ENCODE results near the gene RIN3.
"Not testable (repeated sequence)": the region's sequence is repeated elsewhere in the genome, so short reads cannot be mapped to it uniquely, and the experiment has no call there.

The RIN3 gene

GRCh38 chr14:92696366-92696765, 182.8 kb downstream of the RIN3 start:
- no peak for DNase-seq

GRCh38 chr14:92698393-92698792, 184.8 kb downstream of the RIN3 start:
- DNase-seq = no peak

- no peak for DNase-seq
These were observed 188.2 kb downstream of the RIN3 start for GRCh38 chr14:92701826-92702225.

GRCh38 chr14:92702441-92702918, 188.9 kb downstream of the RIN3 start:
- DNase-seq = no peak

GRCh38 chr14:92703516-92703915, 189.9 kb downstream of the RIN3 start:
- no peak for DNase-seq

GRCh38 chr14:92704036-92704804, 190.6 kb downstream of the RIN3 start:
- DNase-seq = no peak

GRCh38 chr14:92704821-92705220, 191.2 kb downstream of the RIN3 start:
- no peak for DNase-seq

- no peak for DNase-seq
These were observed 192.8 kb downstream of the RIN3 start for GRCh38 chr14:92706386-92706785.

GRCh38 chr14:92709340-92710000, 195.9 kb downstream of the RIN3 start:
- DNase-seq = no peak

- no peak for DNase-seq
These were observed 196.4 kb downstream of the RIN3 start for GRCh38 chr14:92710001-92710341.

- no peak for DNase-seq
These were observed 198.5 kb downstream of the RIN3 start for GRCh38 chr14:92711976-92712653.

GRCh38 chr14:92712654-92713051, 199.1 kb downstream of the RIN3 start:
- no peak for DNase-seq

- not testable (repeated sequence) for DNase-seq
These were observed 201.2 kb downstream of the RIN3 start for GRCh38 chr14:92714739-92715307.

GRCh38 chr14:92716131-92716530, 202.6 kb downstream of the RIN3 start:
- DNase-seq = no peak

GRCh38 chr14:92717571-92718042, 204.0 kb downstream of the RIN3 start:
- no peak for DNase-seq

GRCh38 chr14:92718664-92719063, 205.1 kb downstream of the RIN3 start:
- no peak for DNase-seq

GRCh38 chr14:92719421-92719820, 205.8 kb downstream of the RIN3 start:
- DNase-seq = no peak

- no peak for DNase-seq
These were observed 206.3 kb downstream of the RIN3 start for GRCh38 chr14:92719890-92720323.

- no peak for DNase-seq
These were observed 211.1 kb downstream of the RIN3 start for GRCh38 chr14:92724516-92725340.

- DNase-seq = no peak
These were observed 212.8 kb downstream of the RIN3 start for GRCh38 chr14:92726135-92726932.

- DNase-seq = no peak
These were observed 213.3 kb downstream of the RIN3 start for GRCh38 chr14:92726933-92727262.

Data from NCI-H524 treated with DMSO at 0.1 percent for 48 hours (cell line).